HAP-1 (cell line): ENCODE measurements around the gene SGCB.
A peak's percentile ranks its signal among the peaks of the same experiment; 100 is the strongest.

Source experiments
- DNase-seq, 2 experiments: peaks; one replicate each; pipeline ENCODE4 v3.0.0-alpha.2; 2016 to 2020; ENCODE audit warnings: low spot score in 2 of 2
- H3K27me3 ChIP-seq: fragments of 250-450 bp; sonication (Bioruptor Pico); 2 replicates; pipeline ENCODE4 v1.5.1; 2020; ENCODE audit warnings: low read depth, mild to moderate bottlenecking, moderate library complexity
- H3K36me3 ChIP-seq: fragments of 250-450 bp; sonication (Bioruptor Pico); replicated peaks from 2 replicates; pipeline ENCODE4 v1.5.1; 2020; ENCODE audit warnings: mild to moderate bottlenecking
- H3K4me1 ChIP-seq: fragments of 250-450 bp; sonication (Bioruptor Pico); 2 replicates; pipeline ENCODE4 v1.5.1; 2020; ENCODE audit warnings: mild to moderate bottlenecking
- H3K4me3 ChIP-seq: fragments of 250-450 bp; sonication (Bioruptor Pico); 2 replicates; pipeline ENCODE4 v1.5.1; 2020; ENCODE audit warnings: mild to moderate bottlenecking, moderate library complexity
- H3K9me3 ChIP-seq: fragments of 250-450 bp; sonication (Bioruptor Pico); 2 replicates; pipeline ENCODE4 v1.5.1; 2020; ENCODE audit warnings: mild to moderate bottlenecking, moderate library complexity
- in situ Hi-C: fragments of 300-500 bp; cut with MboI; formaldehyde crosslinking; loops from 3 replicates; pipeline ENCODE4 v1.14.3; 2020; ENCODE audit warnings: low sequenced_read_pairs, inconsistent platforms, mixed read lengths

The SGCB gene

GRCh38 chr4:52051213-52051614 lies 13.1 kb upstream of the SGCB start, which contains the start of gene SPATA18:
Gene SPATA18, plus strand, starts transcription at chr4:52051304. Its CDS starts 401 bp downstream, at chr4:52051705.
- Histone ChIP-seq H3K27me3 (no peaks in the 10 kb centered on the region), H3K36me3 (no peaks in the 10 kb centered on the region), H3K4me3 (no peak within 1 kb of the TSS), H3K9me3 (peaks cover 2% of the 10 kb centered on the region; the same call in 1 of the 2 replicates), H3K4me1 (peaks cover 12% of the 10 kb centered on the region)
- DNase-seq = no peak
- in situ Hi-C loops = no loop called here

GRCh38 chr4:52049266-52049665 lies 11.2 kb upstream of the SGCB start:
- H3K36me3 ChIP-seq = no peaks in the 10 kb centered on the region

GRCh38 chr4:52045028-52045427 lies 6.9 kb upstream of the SGCB start:
- in situ Hi-C loops = no loop called here

More at GRCh38 chr4:52049266-52049665, 11.2 kb upstream of the SGCB start:
- H3K27me3 ChIP-seq = no peaks in the 10 kb centered on the region
- H3K4me1 ChIP-seq = peaks cover 12% of the 10 kb centered on the region
- no peak overlapping the region for H3K4me3 ChIP-seq
- in situ Hi-C loops = no loop called here
- H3K9me3 ChIP-seq = peaks cover 2% of the 10 kb centered on the region; the same call in 1 of the 2 replicates
- no peak for DNase-seq

GRCh38 chr4:52037689-52038102 lies 403 bp downstream of the SGCB start:
- DNase-seq = peak; percentile 21 to 46
- H3K4me1 ChIP-seq = peaks cover 15% of the 10 kb centered on the region
- no peaks in the 10 kb centered on the region for H3K9me3 ChIP-seq
- in situ Hi-C loops = no loop called here
- H3K4me3 ChIP-seq = peak overlapping the region; percentile 64
- H3K27me3 ChIP-seq = no peaks in the 10 kb centered on the region
- H3K36me3 ChIP-seq = no peaks in the 10 kb centered on the region

More at GRCh38 chr4:52045028-52045427, 6.9 kb upstream of the SGCB start:
- Histone ChIP-seq H3K9me3 (0 out of 2 replicates have a peak, but pooled peaks cover 2% of the 10 kb centered on the region), H3K4me3 (no peak overlapping the region), H3K4me1 (peaks cover 12% of the 10 kb centered on the region), H3K36me3 (no peaks in the 10 kb centered on the region), H3K27me3 (no peaks in the 10 kb centered on the region)
- no peak for DNase-seq

- Histone ChIP-seq H3K4me1 (peaks cover 15% of the 10 kb centered on the region), H3K36me3 (no peaks in the 10 kb centered on the region), H3K9me3 (no peaks in the 10 kb centered on the region), H3K4me3 (peak overlapping the region; percentile 64), H3K27me3 (no peaks in the 10 kb centered on the region)
- no peak for DNase-seq
- in situ Hi-C loops = no loop called here
Measured at GRCh38 chr4:52036886-52037530, 1.1 kb downstream of the SGCB start.

- H3K9me3 ChIP-seq = no peaks in the 10 kb centered on the region
- H3K36me3 ChIP-seq = no peaks in the 10 kb centered on the region
- DNase-seq = no peak
- in situ Hi-C loops = no loop called here
- peaks cover 15% of the 10 kb centered on the region for H3K4me1 ChIP-seq
- no peak overlapping the region for H3K4me3 ChIP-seq
- no peaks in the 10 kb centered on the region for H3K27me3 ChIP-seq
Measured at GRCh38 chr4:52035190-52035589, 2.9 kb downstream of the SGCB start.

GRCh38 chr4:52032005-52032404 lies 6.1 kb downstream of the SGCB start:
- peaks cover 9% of the 10 kb centered on the region for H3K4me1 ChIP-seq
- no peak overlapping the region for H3K4me3 ChIP-seq
- in situ Hi-C loops = no loop called here
- peaks cover 11% of the 10 kb centered on the region for H3K36me3 ChIP-seq
- no peaks in the 10 kb centered on the region for H3K27me3 ChIP-seq
- H3K9me3 ChIP-seq = no peaks in the 10 kb centered on the region
- DNase-seq = no peak

- Histone ChIP-seq H3K4me1 (peaks cover 8% of the 10 kb centered on the region), H3K4me3 (no peak overlapping the region), H3K9me3 (no peaks in the 10 kb centered on the region), H3K36me3 (peaks cover 20% of the 10 kb centered on the region), H3K27me3 (no peaks in the 10 kb centered on the region)
- DNase-seq = no peak
- in situ Hi-C loops = no loop called here
Measured at GRCh38 chr4:52028970-52029369, 9.1 kb downstream of the SGCB start.

GRCh38 chr4:52019936-52020657 lies 18.0 kb downstream of the SGCB start, which contains the start of gene LRRC66:
Gene LRRC66, minus strand, starts transcription at chr4:52020363. Its CDS starts 2,750 bp downstream, at chr4:52017613.
- Histone ChIP-seq H3K27me3 (no peaks in the 10 kb centered on the region), H3K36me3 (peaks cover 13% of the 10 kb centered on the region), H3K4me1 (no peaks in the 10 kb centered on the region), H3K4me3 (no peak within 1 kb of the TSS), H3K9me3 (no peaks in the 10 kb centered on the region)
- in situ Hi-C loops = no loop called here
- no peak for DNase-seq

- no peak overlapping the region for H3K4me3 ChIP-seq
- in situ Hi-C loops = no loop called here
- no peak for DNase-seq
- H3K4me1 ChIP-seq = 0 out of 2 replicates have a peak, but pooled peaks cover 1% of the 10 kb centered on the region
- H3K27me3 ChIP-seq = no peaks in the 10 kb centered on the region
- peaks cover 3% of the 10 kb centered on the region; the same call in 1 of the 2 replicates for H3K36me3 ChIP-seq
- no peaks in the 10 kb centered on the region for H3K9me3 ChIP-seq
Measured at GRCh38 chr4:52017814-52018213, 20.3 kb downstream of the SGCB start.

- no peak for DNase-seq
- Histone ChIP-seq H3K4me1 (0 out of 2 replicates have a peak, but pooled peaks cover 3% of the 10 kb centered on the region), H3K4me3 (no peak overlapping the region), H3K27me3 (no peaks in the 10 kb centered on the region), H3K36me3 (no peaks in the 10 kb centered on the region), H3K9me3 (no peaks in the 10 kb centered on the region)
- in situ Hi-C loops = no loop called here
Measured at GRCh38 chr4:52016981-52017380, 21.1 kb downstream of the SGCB start.

- 0 out of 2 replicates have a peak, but pooled peaks cover 3% of the 10 kb centered on the region for H3K4me1 ChIP-seq
- H3K27me3 ChIP-seq = no peaks in the 10 kb centered on the region
- H3K9me3 ChIP-seq = no peaks in the 10 kb centered on the region
- in situ Hi-C loops = no loop called here
- H3K4me3 ChIP-seq = no peak overlapping the region
- H3K36me3 ChIP-seq = no peaks in the 10 kb centered on the region
- DNase-seq = no peak
Measured at GRCh38 chr4:52015366-52015765, 22.7 kb downstream of the SGCB start.

- Histone ChIP-seq H3K36me3 (no peaks in the 10 kb centered on the region), H3K27me3 (no peaks in the 10 kb centered on the region), H3K4me3 (no peak overlapping the region), H3K9me3 (no peaks in the 10 kb centered on the region), H3K4me1 (0 out of 2 replicates have a peak, but pooled peaks cover 3% of the 10 kb centered on the region)
- DNase-seq = no peak
- in situ Hi-C loops = no loop called here
Measured at GRCh38 chr4:52014903-52015302, 23.2 kb downstream of the SGCB start.

- in situ Hi-C loops = no loop called here
- Histone ChIP-seq H3K9me3 (no peaks in the 10 kb centered on the region), H3K36me3 (no peaks in the 10 kb centered on the region), H3K27me3 (no peaks in the 10 kb centered on the region), H3K4me3 (no peak overlapping the region), H3K4me1 (0 out of 2 replicates have a peak, but pooled peaks cover 3% of the 10 kb centered on the region)
- no peak for DNase-seq
Measured at GRCh38 chr4:52012651-52013050, 25.4 kb downstream of the SGCB start.
